ENCODE data around the gene UGCG. TPM values are rescaled to one million over a fixed set of nuclear protein-coding genes. Genes with fewer than 3 reads are reported as not detected.
A peak's percentile ranks its signal among the peaks of the same experiment; 100 is the strongest.
"Not testable (repeated sequence)": the region's sequence is repeated elsewhere in the genome, so short reads cannot be mapped to it uniquely, and the experiment has no call there.

Gene UGCG
- total RNA-seq, 2 donors from 2014 or later, result 17.1 to 26.2 TPM

GRCh38 chr9:111902391-111903139 is 6.0 kb downstream of the UGCG start:
- H3K27me3 ChIP-seq, result no peaks in the 10 kb centered on the region
- no peaks in the 10 kb centered on the region for H3K36me3 ChIP-seq (replicated peaks in 1 of 2; ENCODE audit: insufficient read depth in 1 of 2, low read depth in 2 of 2)
- H3K9me3 ChIP-seq, result no peaks in the 10 kb centered on the region
- peaks cover 85% of the 10 kb centered on the region for H3K4me1 ChIP-seq
- intact Hi-C loops (cut with DNase I), result no loop called here
- peak overlapping the region in 3 of 4 donors; percentile 21 to 99 (median 59) for H3K27ac ChIP-seq
- 62 to 63% methylated on average over 8 of the region's 8 CpGs for WGBS, 2 donors
- TF ChIP-seq CTCF (IDR thresholded peaks at IDR 0.05) (no peak), POLR2A (IDR thresholded peaks at IDR 0.05) (no peak)
- ATAC-seq (no peak), DNase-seq (no peak)
- H3K4me3 ChIP-seq, result no peak overlapping the region

GRCh38 chr9:111903535-111903934 is 6.9 kb downstream of the UGCG start:
- peaks cover 94% of the 10 kb centered on the region for H3K4me1 ChIP-seq
- 97% methylated on average over 8 of the region's 8 CpGs for WGBS, 2 donors
- H3K27me3 ChIP-seq; H3K9me3 ChIP-seq; DNase-seq; H3K4me3 ChIP-seq; intact Hi-C loops (cut with DNase I); H3K36me3 ChIP-seq (replicated peaks in 1 of 2; ENCODE audit: insufficient read depth in 1 of 2, low read depth in 2 of 2); ATAC-seq: not testable (repeated sequence)
- peak overlapping the region in 2 of 4 donors; percentile 59 to 99 for H3K27ac ChIP-seq

GRCh38 chr9:111904026-111904425 is 7.4 kb downstream of the UGCG start:
- H3K36me3 ChIP-seq (replicated peaks in 1 of 2; ENCODE audit: insufficient read depth in 1 of 2, low read depth in 2 of 2), result no peaks in the 10 kb centered on the region
- peaks cover 94% of the 10 kb centered on the region for H3K4me1 ChIP-seq
- no peaks in the 10 kb centered on the region for H3K9me3 ChIP-seq
- TF ChIP-seq CTCF (IDR thresholded peaks at IDR 0.05), result no peak
- TF ChIP-seq POLR2A (IDR thresholded peaks at IDR 0.05), result no peak
- DNase-seq, result no peak
- no peaks in the 10 kb centered on the region for H3K27me3 ChIP-seq
- no peak overlapping the region for H3K4me3 ChIP-seq
- intact Hi-C loops (cut with DNase I), result no loop called here
- H3K27ac ChIP-seq, result no peak overlapping the region
- no peak for ATAC-seq
- WGBS, 2 donors, result 35 to 43% methylated on average over 2 of the region's 2 CpGs

GRCh38 chr9:111904891-111905291 is 8.3 kb downstream of the UGCG start:
- Histone ChIP-seq H3K27ac (peak overlapping the region in 1 of 4 donors; percentile 2), H3K4me3 (no peak overlapping the region), H3K9me3 (no peaks in the 10 kb centered on the region), H3K4me1 (peaks cover 94% of the 10 kb centered on the region), H3K36me3 (replicated peaks in 1 of 2; ENCODE audit: insufficient read depth in 1 of 2, low read depth in 2 of 2) (no peaks in the 10 kb centered on the region), H3K27me3 (no peaks in the 10 kb centered on the region)
- WGBS, 2 donors, result 51 to 64% methylated on average over 5 of the region's 5 CpGs
- no peak for ATAC-seq
- DNase-seq, result no peak
- intact Hi-C loops (cut with DNase I), result no loop called here
- TF ChIP-seq CTCF (IDR thresholded peaks at IDR 0.05) (no peak), POLR2A (IDR thresholded peaks at IDR 0.05) (no peak)

GRCh38 chr9:111907147-111907546 is 10.5 kb downstream of the UGCG start:
- WGBS, 2 donors, result 69 to 74% methylated on average over 5 of the region's 5 CpGs
- Histone ChIP-seq H3K4me1 (peaks cover 83% of the 10 kb centered on the region), H3K27me3 (no peaks in the 10 kb centered on the region), H3K4me3 (no peak overlapping the region), H3K36me3 (replicated peaks in 1 of 2; ENCODE audit: insufficient read depth in 1 of 2, low read depth in 2 of 2) (no peaks in the 10 kb centered on the region), H3K27ac (no peak overlapping the region), H3K9me3 (no peaks in the 10 kb centered on the region)
- intact Hi-C loops (cut with DNase I), result no loop called here
- ATAC-seq, result no peak
- no peak for TF ChIP-seq CTCF (IDR thresholded peaks at IDR 0.05)
- TF ChIP-seq POLR2A (IDR thresholded peaks at IDR 0.05), result no peak
- DNase-seq, result no peak
